Stimulated activated CD4-positive, alpha-beta T cell treated with anti-CD3 and anti-CD28 coated beads, Interleukin-4, amount 100 ng/mL, for 48 hours (primary cell): ENCODE measurements around the gene MCOLN2.
"Not testable (repeated sequence)": the region's sequence is repeated elsewhere in the genome, so short reads cannot be mapped to it uniquely, and the experiment has no call there.

Experiments
- DNase-seq, 2 donors: peaks; one replicate each; pipeline ENCODE4 v3.0.0-alpha.2; 2020; ENCODE audit warnings: low read depth in 2 of 2

MCOLN2 gene

DNA sequence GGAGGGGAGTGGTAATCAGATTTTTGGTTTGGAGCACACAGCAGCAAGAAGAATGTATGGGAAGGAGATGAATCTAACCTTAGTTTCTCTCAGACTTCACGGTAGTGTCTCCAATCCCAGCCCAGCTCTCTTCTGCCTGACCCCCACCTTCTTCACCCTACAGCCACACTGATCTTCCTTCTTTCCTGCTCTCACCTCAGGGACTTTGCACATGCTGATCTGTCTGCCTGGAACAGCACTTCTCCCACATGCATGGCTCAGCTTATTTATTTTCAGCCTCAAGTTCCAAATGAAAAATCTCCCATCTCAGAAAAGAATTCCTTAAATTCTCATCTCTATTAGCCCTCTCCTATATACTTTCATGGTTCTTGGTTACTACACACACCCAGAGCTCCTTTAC lies 55.1 kb downstream of the MCOLN2 start:
- no peak for DNase-seq

DNA sequence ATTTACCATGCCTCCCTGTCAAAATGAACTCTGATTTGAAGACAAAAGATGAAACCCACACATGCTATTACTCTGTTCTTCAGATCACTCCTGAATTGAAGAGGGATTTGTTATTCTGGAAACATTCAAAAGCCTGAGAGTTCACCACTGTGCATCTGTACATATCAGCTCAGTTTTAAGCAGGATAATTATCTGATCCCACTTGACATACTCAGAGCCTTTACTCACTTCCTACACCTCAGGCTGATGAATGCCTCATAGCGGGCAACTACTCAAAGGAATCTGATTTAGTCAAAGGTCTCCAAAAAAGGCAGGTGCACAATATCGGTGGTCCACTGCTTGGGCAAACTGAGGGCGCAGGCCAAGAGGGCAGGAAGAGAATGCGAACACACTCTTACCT lies 56.4 kb downstream of the MCOLN2 start:
- DNase-seq = no peak

DNA sequence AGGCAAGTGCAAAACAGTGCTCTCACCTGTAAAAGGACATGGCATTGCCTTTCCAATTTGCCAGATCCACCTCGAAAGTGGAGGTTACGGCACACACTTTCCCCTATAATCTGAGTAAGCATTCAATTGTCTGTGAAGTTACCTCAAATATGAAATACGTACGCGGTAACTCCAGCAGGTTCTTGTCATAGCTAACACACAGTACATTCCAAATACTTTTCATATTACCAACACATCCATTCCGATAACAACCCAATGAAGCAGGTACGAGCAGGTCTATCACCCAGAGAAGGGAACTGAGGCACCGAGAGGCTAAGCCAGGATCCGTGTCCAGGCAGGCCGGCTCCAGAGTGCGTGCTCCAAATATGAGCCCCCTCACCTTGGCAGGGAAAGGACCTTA lies 57.2 kb downstream of the MCOLN2 start:
- no peak for DNase-seq

DNA sequence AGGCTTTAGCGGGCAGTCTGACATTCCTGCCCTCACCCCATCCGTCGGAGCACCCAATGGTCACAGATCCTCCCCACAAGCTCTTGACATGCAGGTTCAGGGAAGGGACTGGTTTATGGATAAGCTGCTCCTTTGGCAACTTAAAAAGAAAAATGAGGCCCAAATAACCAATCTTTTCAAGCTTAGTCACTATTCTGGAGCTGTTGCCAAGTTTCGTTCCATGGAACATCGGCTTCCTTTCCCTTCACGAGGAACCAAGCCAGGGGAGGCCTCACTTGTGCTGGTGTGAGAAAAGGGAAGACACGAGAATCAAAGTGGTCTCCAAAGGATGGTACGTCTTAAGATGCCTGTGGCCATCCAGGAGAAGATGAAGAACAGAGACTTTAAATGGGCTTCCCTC lies 57.8 kb downstream of the MCOLN2 start:
- no peak for DNase-seq

DNA sequence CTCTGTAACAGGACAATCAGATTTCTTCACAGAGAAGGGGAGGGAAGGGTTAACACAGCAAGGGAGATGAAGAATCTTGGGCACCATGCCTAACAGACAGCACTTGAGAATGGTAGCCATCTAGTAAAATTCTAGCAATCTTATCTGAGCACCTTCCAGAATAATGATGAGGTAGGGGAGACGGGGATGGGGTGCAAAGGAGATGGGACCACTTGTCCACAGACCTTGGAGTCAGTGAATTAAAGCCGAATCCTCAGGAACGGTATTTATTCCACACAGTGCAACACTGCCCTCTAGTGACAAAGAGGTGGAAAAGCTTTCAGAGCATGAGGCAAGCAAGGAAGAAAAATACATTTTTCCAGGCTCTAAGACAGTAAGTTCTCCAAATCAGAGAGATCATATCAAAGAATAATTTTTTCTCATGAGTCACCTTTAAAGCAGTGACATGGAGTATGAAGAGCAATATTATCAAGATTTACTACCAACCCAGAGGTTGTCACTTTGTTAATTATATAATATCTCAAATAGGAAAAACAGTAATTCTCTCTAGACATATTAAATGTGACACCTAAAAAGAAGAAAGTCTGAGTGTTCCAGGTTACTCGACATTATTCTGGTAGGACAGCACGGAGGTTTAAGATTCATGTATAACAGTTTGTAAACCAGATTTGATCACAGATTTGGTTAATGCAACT lies 60.6 kb downstream of the MCOLN2 start:
- no peak for DNase-seq

DNA sequence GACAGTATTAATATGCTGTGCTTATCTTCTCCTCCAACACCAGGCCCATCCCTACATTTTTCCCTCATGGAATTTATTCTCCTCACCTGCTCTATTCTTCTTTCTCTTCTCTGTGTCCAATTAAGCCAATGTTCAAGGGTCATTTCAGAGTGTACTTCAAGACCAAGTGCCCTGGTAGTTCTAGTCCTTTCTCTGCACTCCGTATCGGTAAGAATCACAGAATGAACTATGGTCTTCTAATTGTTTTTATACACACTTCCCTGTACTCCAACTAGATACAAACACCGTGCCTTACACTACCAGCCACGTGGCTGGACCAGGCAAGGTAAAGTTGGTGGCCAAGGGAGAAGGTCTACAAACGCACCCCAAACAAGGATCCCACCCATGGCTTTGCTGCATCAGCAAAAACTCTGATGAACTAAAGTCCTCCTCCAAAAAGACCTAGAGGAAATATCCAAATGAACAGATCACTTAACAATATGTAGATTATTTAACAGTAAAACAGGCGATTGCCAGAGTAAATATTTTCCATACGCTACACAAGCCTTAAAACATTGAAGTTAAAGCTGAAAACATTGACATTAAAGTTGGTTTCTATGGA lies 63.8 kb downstream of the MCOLN2 start:
- DNase-seq = no peak

DNA sequence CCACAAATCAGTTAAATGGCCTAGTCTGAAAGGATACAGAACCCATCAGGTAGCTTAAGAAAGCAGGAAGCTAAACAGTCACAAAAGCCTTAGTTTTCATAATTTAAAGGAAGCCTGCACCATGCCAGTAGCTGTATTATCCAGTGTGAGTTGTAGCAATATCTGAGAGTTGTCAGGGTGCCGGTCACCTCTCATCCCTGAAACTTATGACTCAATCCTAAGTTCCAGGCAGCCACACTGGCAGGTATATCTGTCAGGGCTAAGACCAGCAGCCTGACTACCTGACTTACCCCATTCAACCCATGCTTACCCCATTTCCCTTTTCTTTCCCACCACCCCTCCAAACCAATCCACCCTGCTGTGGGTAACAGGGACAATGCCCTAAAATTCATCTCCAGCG lies 66.1 kb downstream of the MCOLN2 start:
- no peak for DNase-seq

DNA sequence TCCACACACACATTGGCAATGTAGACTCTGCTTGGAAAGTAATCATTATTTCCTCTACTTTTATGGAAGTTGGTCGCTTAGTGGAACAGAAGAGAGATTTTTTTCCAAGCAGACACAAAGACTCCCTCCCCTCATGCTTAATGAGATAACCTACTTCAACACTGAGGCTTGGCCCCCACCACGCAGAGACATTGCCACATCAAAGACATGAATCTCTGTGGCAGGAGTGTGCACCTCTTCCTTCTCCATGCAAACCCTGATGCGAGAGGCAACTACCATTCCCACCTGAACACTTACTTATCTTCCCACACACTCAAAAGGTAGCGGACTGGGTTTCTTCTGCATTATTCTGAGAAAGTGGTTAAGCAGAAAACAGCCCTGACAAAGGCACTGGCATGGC lies 66.6 kb downstream of the MCOLN2 start:
- DNase-seq = no peak

DNA sequence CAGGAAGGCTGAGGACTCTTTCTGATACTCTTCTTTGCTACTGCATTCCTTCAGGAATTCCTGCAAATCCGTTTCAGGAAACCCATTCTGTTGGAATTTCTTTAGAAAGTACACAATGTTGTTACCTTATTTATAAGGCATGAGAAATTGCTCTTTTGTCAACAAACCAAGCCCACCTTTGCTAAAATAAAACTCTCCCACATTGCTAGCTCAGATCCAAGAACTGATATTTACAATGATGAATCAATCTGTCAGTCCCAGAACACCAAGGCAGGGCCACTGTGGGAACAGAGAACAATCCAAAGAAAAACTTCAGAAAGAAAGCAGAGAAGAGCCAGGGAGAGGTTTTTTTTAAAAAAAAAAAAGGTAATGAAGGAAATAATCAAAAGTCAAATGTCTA lies 67.3 kb downstream of the MCOLN2 start:
- no peak for DNase-seq

DNA sequence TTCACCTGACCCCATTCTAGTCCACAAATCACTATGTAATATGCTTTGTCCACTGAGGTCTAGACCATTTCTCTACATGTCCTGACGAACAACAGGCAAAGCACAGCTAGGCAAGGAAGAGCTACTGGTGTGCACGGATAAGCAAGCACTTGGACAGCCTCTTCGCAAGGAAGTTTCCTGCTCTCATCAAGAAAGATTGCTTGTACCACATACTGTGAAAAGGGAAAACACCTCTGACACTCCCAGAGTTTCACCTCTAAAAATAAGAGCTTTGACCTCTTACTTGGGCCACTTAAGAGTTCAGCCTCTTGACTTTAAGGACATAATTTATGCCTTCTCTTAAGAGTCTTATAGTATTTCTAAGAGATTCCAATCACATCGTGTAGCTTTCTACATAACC lies 67.9 kb downstream of the MCOLN2 start:
- no peak for DNase-seq

DNA sequence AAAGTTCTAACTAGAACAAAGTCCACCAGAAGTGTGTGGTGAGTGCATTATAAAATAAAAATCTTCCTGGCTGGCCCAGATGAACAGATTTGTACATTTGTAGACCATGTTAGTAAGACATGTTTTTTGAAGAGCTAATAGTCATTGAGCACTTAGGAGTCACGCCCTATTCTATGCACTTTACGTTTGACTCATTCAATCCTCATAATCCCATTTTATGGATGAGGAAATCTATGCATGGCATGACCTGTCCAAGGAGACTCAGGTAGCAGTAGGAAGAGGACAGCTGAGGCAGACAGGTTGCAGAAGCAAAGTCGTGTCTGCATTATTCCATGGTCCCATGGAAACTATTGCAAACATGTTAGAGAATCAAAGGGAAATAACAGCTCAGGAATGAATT lies 73.6 kb downstream of the MCOLN2 start:
- DNase-seq = no peak

DNA sequence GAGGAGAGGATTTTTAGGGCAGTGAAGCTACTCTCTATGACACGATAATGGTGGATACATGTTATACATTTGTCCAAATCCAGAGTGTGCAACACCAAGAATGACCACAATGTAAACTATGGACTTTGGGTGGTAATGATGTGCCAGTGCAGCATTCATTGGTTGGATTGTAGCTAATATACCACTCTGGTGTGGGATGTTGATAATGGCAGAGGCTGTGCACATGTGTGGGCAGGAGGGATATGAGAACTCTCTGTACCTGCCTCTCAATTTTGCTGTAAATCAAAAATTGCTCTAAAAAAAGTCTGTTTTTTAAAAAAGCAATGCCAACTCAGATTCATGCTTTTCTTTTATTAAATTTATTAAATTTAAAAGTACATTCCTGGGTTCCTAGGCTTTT lies 76.8 kb downstream of the MCOLN2 start:
- DNase-seq = no peak

DNA sequence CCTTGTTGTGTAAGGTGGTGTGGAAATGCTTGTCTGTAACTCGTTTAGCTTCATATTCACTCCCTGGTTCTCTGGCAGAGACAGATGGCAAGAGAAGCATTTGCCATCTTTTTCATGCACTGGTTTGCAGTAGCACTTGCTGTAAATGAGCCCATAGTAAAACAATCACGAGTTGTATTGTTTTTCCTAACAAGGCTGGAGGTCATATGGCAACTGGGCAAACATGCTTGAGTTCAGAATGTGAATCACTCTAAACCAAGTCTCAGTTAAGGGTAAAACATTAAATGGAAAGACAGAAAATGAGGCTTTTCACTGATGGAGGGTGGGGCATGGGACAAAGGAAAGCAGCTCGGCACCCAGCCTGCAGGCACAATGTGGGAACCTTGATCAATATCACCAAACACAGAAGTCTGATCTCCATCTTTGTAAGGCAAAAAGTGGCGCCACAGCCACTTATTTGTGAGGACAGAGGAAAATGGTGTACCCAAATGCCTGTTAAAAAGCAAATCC lies 77.4 kb downstream of the MCOLN2 start:
- DNase-seq = no peak

DNA sequence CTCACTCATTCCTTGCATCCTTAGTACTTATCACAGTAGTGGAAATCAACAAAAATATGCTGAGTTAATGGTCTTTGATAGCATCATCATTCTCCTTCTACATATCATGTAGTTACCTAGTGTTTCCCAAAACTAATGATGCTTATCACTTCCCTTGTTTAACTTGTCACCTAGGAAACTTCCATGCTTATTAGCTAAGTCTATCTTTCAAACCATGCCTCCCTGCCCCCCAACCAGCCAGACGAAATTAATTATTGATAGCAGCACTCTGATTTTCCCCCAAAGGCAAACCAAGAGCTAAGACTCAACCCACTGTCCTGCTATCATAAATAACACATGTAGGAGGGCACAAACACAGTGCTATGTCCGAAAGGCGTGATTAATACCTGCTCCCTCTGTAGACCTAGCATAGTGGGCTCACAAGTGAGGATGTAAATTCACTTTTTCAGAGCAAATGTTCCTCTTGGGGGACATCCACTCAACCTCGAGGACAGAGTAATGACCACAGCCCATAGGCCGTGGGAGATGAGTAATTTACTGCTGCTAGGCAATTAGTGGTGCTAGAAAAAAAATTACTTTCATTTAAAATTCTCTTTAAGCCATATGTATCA lies 78.1 kb downstream of the MCOLN2 start:
- no peak for DNase-seq

DNA sequence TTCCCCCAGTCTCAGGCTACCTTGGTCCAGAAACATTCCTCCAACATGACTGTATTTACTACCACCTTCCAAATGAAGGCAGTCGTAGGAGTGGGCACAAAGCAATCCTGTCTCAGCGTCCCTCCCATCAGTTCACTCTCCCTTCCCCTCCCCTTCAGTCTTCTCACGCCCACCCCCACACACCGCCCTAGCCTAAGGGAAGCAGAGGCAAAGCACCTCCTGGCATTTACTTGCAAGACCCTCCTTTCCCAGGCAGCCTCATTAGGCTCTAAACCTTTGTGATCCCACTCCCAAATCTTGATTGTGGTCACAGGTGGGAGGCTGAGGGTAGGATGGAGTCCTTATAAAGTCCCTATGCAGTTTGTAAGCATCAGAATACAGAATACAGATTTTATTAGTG lies 80.0 kb downstream of the MCOLN2 start:
- DNase-seq = no peak

DNA sequence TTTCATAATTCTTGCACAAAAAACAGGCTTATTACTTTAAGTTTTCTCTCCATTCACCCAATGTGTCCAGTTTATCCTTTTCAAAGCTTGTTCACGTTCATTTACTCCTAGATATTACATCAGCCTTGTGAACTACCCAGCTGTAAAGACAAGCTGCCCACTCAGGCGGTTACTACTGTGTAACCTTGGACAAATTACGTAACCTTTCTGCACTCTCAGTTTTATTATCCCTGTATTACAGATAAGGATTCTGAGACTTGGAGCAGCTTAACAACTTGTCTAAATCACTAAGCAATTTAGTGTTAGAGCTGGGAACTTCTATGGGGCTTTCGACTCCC lies 83.4 kb downstream of the MCOLN2 start:
- no peak for DNase-seq

DNA sequence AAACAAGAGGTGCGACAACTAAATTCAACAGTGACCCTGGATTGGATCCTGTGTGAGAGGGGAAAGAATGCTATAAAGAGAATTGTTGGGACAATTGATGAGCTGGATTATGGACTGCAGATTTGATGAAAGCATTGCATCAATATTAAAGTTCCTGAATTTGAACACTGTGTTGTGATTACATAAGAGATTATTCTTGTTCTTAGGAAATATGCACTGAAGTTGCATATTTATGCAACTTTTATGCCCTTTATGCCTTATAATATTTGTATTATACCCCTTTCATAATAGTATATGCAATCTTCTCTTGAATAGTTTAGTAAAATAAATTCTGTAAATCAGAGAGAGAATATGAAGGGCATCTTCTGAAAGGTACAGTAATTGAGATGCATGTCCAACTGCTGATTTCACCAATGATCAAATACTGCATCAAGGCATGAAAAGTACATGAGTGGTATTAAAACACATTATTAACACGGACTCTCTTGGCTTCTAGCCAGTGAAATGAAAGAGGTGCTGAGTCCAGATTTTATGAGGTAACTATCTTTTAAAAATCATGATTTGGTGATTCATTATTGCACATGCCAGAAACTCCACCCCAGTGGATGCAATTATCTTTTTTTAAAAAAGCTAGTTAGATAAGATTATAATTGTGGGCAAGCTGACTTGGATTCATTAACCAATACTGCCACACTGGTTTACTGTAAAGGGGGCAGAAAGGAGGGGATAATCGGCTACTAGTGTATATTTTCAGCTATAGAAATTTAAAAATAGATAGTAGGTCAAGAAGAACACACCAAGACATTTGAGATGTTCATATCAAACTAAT lies 84.0 kb downstream of the MCOLN2 start:
- DNase-seq = no peak

DNA sequence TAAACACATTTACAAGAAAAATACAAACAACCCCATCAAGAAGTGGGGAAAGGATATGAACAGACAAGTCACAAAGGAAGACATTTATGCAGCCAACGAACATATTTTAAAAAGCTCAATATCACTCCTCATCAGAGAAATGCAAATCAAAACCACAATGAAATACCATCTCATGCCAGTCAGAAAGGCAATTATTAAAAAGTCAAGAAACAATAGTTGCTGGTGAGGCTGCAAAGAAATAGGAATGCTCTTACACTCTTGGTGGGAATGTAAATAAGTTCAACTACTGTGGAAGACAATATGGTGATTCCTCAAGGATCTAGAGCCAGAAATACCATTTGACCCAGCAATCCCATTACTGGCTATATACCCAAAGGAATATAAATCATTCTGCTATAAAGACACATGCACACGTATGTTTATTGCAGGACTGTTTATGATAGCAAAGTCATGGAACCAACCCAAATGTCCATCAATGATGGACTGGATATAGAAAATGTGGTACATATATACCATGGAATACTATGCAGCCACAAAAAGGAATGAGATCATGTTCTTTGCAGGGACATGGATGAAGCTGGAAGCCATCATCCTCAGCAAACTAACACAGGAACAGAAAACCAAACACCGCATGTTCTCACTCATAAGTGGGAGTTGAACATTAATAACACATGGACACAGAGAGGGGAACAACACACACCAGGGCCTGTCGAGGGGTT lies 88.0 kb downstream of the MCOLN2 start:
- DNase-seq = not testable (repeated sequence)

DNA sequence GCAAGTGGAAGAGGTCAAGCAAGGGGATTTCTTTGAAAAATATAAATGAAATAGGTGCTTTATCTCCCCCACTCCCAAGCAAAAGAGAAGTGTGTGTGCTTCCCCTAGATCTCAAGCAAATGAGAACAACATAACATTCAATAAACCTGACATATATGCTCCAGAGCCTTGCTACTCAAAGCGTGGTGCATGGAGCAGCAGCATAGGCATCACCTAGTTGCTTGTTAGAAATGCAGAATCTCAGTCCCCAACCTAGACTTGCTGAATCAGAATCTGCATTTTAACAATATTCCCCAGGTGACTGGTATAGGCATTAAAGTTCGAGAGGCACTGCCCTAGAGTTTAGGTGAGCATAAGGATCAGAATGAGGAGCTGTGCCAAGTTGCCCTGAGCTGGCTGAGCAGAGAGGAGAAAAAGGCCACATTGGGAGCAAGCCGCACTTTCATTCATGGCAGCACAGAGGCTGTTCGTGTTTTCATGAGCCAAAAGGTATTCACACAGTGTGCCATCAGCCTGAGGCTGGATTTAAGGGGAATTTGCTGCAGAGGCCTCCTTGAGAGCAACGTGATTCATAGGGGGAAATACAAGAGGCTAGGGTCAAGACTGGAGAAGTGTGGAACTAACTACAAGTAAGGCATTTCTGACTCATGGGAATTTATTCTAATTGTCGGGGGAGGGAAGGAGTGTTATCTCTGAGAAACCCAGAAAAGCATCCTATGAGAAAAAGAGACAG lies 89.7 kb downstream of the MCOLN2 start:
- DNase-seq = no peak

DNA sequence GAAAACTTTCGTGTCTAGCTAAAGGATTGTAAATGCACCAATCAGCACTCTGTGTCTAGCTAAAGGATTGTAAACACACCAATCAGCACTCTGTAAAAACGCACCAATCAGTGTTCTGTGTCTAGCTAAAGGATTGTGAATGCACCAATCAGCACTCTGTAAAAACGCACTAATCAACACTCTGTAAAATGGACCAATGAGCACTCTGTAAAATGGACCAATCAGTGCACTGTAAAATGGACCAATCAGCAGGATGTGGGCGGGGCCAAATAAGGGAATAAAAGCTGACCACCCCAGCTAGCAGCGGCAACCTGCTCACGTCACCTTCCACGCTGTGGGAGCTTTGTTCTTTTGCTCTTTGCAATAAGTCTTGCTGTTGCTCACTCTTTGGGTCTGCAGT lies 94.2 kb downstream of the MCOLN2 start:
- DNase-seq = not testable (repeated sequence)

DNA sequence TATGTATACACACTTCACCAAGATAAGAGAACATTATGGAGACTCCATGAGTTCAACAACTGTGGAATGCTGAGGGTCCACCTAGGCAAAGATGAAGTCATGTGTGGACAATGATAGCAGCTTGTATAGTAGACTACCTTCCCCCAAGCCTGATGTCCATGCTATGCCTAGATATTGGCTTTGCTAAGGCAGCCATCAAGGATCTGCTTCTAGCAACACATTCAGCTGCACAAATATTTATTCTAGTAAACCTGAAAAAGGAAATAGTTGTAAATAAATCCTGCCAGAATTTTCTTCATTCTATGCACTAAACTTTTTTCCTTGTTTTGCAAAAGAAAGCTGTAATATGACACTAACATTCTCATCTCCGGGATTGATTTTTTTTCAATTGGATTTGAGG lies 96.9 kb downstream of the MCOLN2 start:
- DNase-seq = no peak
